ENCODE data around the gene ST13. TPM values are rescaled to one million over a fixed set of nuclear protein-coding genes. Genes with fewer than 3 reads are reported as not detected.
A peak's percentile ranks its signal among the peaks of the same experiment; 100 is the strongest.

Gene ST13
- total RNA-seq, 4 donors from 2014 or later: 53.4 to 75.1 (median 72.0) TPM

- H3K27me3 ChIP-seq: no peaks in the 10 kb centered on the region
- H3K9me3 ChIP-seq: no peaks in the 10 kb centered on the region
- no peak overlapping the region for H3K27ac ChIP-seq
- DNase-seq: no peak
- peaks cover 0 to 4% (median 0%) of the 10 kb centered on the region in 4 donors for H3K4me1 ChIP-seq
- no peak for TF ChIP-seq POLR2A (IDR thresholded peaks at IDR 0.05)
- TF ChIP-seq CTCF (IDR thresholded peaks at IDR 0.05): no peak
- peaks cover 0 to 23% (median 0%) of the 10 kb centered on the region in 3 donors for H3K36me3 ChIP-seq
- H3K4me3 ChIP-seq: no peak overlapping the region
Observed at GRCh38 chr22:40867109-40867508, 10.7 kb upstream of the ST13 start.

- H3K9me3 ChIP-seq: no peaks in the 10 kb centered on the region
- H3K4me3 ChIP-seq: no peak overlapping the region
- no peak for DNase-seq
Observed at GRCh38 chr22:40862537-40862936, 6.1 kb upstream of the ST13 start.

GRCh38 chr22:40862013-40862412 is 5.6 kb upstream of the ST13 start, which contains the start of gene DNAJB7:
DNAJB7 (minus strand) TSS chr22:40862113; CDS start chr22:40861994, 119 bp downstream.
- Histone ChIP-seq H3K27ac (no peak within 1 kb of the TSS), H3K4me1 (peaks cover 0 to 13% (median 4%) of the 10 kb centered on the region in 4 donors), H3K36me3 (peaks cover 0 to 5% (median 0%) of the 10 kb centered on the region in 3 donors), H3K9me3 (no peaks in the 10 kb centered on the region), H3K4me3 (no peak within 1 kb of the TSS), H3K27me3 (no peaks in the 10 kb centered on the region)
- DNase-seq: no peak
- no peak for TF ChIP-seq POLR2A (IDR thresholded peaks at IDR 0.05)

More at GRCh38 chr22:40862537-40862936, 6.1 kb upstream of the ST13 start:
- Histone ChIP-seq H3K36me3 (peaks cover 0 to 5% (median 0%) of the 10 kb centered on the region in 3 donors), H3K4me1 (peaks cover 0 to 12% (median 4%) of the 10 kb centered on the region in 4 donors), H3K27me3 (no peaks in the 10 kb centered on the region), H3K27ac (no peak overlapping the region)
- TF ChIP-seq CTCF (IDR thresholded peaks at IDR 0.05) (no peak), POLR2A (IDR thresholded peaks at IDR 0.05) (no peak)

GRCh38 chr22:40857309-40857855 is 943 bp upstream of the ST13 start:
- no peak for DNase-seq
- peaks cover 0 to 43% (median 14%) of the 10 kb centered on the region in 4 donors for H3K4me1 ChIP-seq

GRCh38 chr22:40855979-40856512 is 393 bp downstream of the ST13 start:
- peak overlapping the region; percentile 94 to 98 (median 97) for H3K27ac ChIP-seq
- peak in 2 of 3 donors; percentile 27 to 69 for DNase-seq
- no peaks in the 10 kb centered on the region for H3K9me3 ChIP-seq
- peaks cover 0 to 52% (median 14%) of the 10 kb centered on the region in 4 donors for H3K4me1 ChIP-seq
- H3K27me3 ChIP-seq: no peaks in the 10 kb centered on the region
- TF ChIP-seq CTCF (IDR thresholded peaks at IDR 0.05) (no peak), POLR2A (IDR thresholded peaks at IDR 0.05) (no peak)
- no peaks in the 10 kb centered on the region for H3K36me3 ChIP-seq
- H3K4me3 ChIP-seq: peak overlapping the region; percentile 73 to 95 (median 87)

More at GRCh38 chr22:40857309-40857855, 943 bp upstream of the ST13 start:
- Histone ChIP-seq H3K9me3 (no peaks in the 10 kb centered on the region), H3K4me3 (peak overlapping the region; percentile 73 to 95 (median 87)), H3K36me3 (peaks cover 0 to 5% (median 0%) of the 10 kb centered on the region in 3 donors), H3K27me3 (no peaks in the 10 kb centered on the region), H3K27ac (peak overlapping the region; percentile 94 to 98 (median 97))
- TF ChIP-seq POLR2A (IDR thresholded peaks at IDR 0.05) (no peak), CTCF (IDR thresholded peaks at IDR 0.05) (no peak)

All from Peyer's patch (tissue), 4 donors.